ENCODE results near the gene CDC16.
"Not testable (repeated sequence)": the region's sequence is repeated elsewhere in the genome, so short reads cannot be mapped to it uniquely, and the experiment has no call there.

Gene CDC16

GRCh38 chr13:114261328-114261965 lies 26.8 kb downstream of the CDC16 start:
- Histone ChIP-seq H3K4me1 (ENCODE audit: control insufficient read depth, insufficient read depth, low read length) (no peaks in the 10 kb centered on the region), H3K36me3 (ENCODE audit: control insufficient read depth in 2 of 2, insufficient read depth in 1 of 2, low read length in 2 of 2) (peaks cover 37 to 87% of the 10 kb centered on the region in 2 experiments), H3K9me3 (ENCODE audit: control insufficient read depth, insufficient read depth, low read depth, low read length) (no peaks in the 10 kb centered on the region), H3K27ac (ENCODE audit: extremely low read depth, low read depth, low read length) (no peak overlapping the region), H3K4me3 (ENCODE audit: low read depth, low read length) (no peak overlapping the region)
- TF ChIP-seq PRDM1 (tag by site-specific recombination; IDR thresholded peaks at IDR 0.05) (no peak), ZIC2 (tag by site-specific recombination; IDR thresholded peaks at IDR 0.05) (peak; percentile 84)
- CTCF ChIA-PET: no interaction called here
- POLR2A ChIA-PET: interaction anchor here (0.7 kb wide), 1 partner anchor 20 kb away, joined by 4 read pairs; the partner anchor contains the start of gene UPF3A

GRCh38 chr13:114263578-114263977 lies 28.9 kb downstream of the CDC16 start:
- ChIA-PET POLR2A (no interaction called here), CTCF (no interaction called here)
- H3K4me3 ChIP-seq (ENCODE audit: low read depth, low read length): no peak overlapping the region
- TF ChIP-seq ZNF843 (tag by site-specific recombination; IDR thresholded peaks at IDR 0.05) (no peak), PATZ1 (tag by site-specific recombination; IDR thresholded peaks at IDR 0.05) (no peak), MEIS1 (CRISPR knock-in tag; IDR thresholded peaks at IDR 0.05; ENCODE audit: borderline replicate concordance) (no peak), ZNF555 (tag by site-specific recombination; conservative IDR thresholded peaks at IDR 0.05) (no peak), ZNF16 (tag by site-specific recombination; IDR thresholded peaks at IDR 0.05; ENCODE audit: low read depth) (no peak), ZBTB11 (tag by site-specific recombination; conservative IDR thresholded peaks at IDR 0.05; ENCODE audit: low read depth) (no peak), ZSCAN18 (tag by site-specific recombination; IDR thresholded peaks at IDR 0.05) (no peak), GLI4 (tag by site-specific recombination; IDR thresholded peaks at IDR 0.05) (no peak), ZBTB17 (tag by site-specific recombination; IDR thresholded peaks at IDR 0.05) (no peak)
- no peaks in the 10 kb centered on the region for H3K9me3 ChIP-seq (ENCODE audit: control insufficient read depth, insufficient read depth, low read depth, low read length)
- H3K27ac ChIP-seq (ENCODE audit: extremely low read depth, low read depth, low read length): no peak overlapping the region
- no peaks in the 10 kb centered on the region for H3K4me1 ChIP-seq (ENCODE audit: control insufficient read depth, insufficient read depth, low read length)
- H3K36me3 ChIP-seq (ENCODE audit: control insufficient read depth in 2 of 2, insufficient read depth in 1 of 2, low read length in 2 of 2): peaks cover 44 to 92% of the 10 kb centered on the region in 2 experiments

GRCh38 chr13:114264313-114264712 lies 29.6 kb downstream of the CDC16 start:
- CTCF ChIA-PET; H3K9me3 ChIP-seq (ENCODE audit: control insufficient read depth, insufficient read depth, low read depth, low read length); POLR2A ChIA-PET; H3K4me3 ChIP-seq (ENCODE audit: low read depth, low read length); H3K27ac ChIP-seq (ENCODE audit: extremely low read depth, low read depth, low read length); H3K4me1 ChIP-seq (ENCODE audit: control insufficient read depth, insufficient read depth, low read length): not testable (repeated sequence)
- H3K36me3 ChIP-seq (ENCODE audit: control insufficient read depth in 2 of 2, insufficient read depth in 1 of 2, low read length in 2 of 2): peaks cover 44 to 96% of the 10 kb centered on the region in 2 experiments
